DMS114 treated with DMSO at 0.1 percent for 48 hours (cell line): ENCODE results near the gene SPAG9.
"Not testable (repeated sequence)": the region's sequence is repeated elsewhere in the genome, so short reads cannot be mapped to it uniquely, and the experiment has no call there.

Experiments
- DNase-seq: peaks from one replicate; lab custom pipeline; 2025; ENCODE audit not compliant: unreplicated experiment; lab: John Stamatoyannopoulos, UW

The SPAG9 gene

DNA sequence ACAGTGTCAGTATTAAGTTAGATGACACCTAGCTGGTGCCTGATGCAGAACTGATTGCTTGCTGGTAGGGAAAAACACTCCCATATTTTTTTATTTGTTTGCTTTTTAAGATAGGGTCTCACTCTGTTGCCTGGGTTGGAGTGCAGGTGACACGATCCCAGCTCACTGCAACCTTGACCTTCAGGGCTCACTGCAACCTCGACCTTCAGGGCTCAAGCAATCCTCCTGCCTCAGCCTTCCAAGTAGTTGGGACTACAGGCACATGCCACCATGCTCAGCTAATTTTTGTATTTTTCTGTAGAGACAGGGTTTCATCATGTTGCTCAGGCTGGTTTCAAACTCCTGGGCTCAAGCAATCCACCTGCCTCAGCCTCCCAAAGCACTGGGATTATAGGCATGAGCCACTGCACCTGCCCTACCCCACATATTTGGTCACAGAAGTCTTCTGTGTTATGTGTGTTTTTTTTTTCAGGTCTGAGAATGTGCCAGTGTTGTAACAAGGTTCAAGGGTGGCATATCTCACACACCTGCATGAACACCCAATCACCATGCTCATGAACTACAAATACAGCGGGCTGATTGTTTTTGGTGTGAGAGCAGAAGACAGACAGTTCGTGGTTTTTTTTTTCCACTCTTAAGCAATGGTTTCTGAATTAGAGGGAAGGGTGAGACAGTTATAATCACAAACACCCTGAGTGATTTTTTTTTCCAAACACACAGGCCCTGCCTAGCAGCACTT is 22.8 kb downstream of the SPAG9 start:
- no peak for DNase-seq

DNA sequence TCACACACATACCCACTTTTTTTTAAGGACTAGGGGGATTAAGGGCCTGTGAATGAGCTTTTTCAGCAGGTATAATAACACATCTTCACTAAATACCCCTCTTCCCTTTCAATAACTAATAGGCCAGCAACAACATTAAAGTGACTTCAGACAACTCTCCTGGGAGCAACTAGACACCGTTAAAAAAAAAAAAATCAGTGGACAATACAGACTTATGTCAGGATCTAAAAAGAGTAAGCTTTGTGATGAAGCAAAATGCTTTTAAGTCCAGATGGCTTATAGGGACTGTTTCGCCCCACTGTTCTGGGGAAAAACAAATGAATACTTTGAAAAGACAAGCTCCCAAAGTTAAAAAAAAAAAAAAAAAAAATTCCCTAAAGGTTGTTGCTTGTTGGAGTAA is 29.0 kb downstream of the SPAG9 start:
- DNase-seq: no peak

DNA sequence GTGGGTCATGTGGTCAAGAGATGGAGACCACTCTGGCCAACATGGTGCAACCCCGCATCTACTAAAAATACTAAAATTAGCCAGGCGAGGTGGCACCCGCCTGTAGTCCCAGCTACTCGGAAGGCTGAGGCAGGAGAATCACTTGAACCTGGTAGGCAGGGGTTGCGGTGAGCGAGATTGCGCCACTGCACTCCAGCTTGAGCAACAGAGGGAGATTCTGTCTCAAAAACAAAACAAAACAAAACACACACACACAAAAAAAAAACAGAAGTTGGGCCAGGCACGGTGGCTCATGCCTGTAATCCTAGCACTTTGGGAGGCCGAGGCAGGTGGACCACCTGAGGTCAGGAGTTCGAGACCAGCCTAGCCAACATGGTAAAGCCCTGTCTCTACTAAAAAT is 31.8 kb downstream of the SPAG9 start:
- DNase-seq: not testable (repeated sequence)

DNA sequence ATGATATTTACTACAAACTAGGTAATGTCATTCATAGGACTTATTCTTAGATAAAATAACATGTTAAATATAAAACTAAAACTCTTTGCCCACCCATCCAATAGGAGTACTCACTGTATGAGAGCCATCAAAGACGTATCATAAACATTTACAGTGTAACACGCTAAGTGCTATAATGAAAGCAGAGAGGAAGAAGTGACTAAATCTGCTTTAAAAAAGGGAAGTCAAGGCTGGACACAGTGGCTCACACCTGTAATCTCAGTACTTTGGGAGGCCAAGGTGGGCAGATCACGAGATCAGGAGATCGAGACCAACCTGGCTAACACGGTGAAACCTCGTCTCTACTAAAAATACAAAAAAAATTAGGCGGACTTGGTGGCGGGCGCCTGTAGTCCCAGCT is 32.4 kb downstream of the SPAG9 start:
- DNase-seq: no peak

DNA sequence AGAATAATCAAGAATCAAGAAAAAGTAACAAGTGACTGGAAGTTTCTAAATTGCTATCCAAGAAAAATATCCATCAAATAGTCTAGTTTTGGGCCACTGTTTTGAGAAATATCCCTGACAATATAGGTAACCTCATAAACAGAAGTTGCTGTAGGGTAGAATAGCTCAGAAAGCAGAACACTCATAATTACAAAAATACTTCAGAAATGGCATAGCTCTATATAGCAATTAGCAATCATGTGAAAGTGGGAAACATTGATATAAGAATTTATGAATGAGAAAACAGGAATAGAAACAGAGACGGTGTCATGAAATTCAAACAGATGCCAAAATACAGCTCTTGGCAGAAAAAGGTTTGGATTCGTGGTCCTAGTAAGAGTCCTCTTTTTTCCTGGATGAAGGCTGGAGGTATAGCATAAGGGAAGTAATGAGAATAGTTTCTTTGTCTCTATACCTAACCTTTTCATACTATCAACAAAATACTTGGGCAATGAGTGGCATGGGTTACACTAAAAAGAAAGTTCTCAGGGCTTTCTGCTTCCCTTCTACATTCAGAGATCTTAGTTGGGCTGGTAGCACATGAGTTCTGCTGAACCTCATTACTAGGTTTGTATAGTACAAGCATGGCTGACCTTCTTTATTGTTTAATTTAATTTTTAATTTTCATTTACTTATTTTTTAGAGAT is 33.5 kb downstream of the SPAG9 start:
- no peak for DNase-seq

DNA sequence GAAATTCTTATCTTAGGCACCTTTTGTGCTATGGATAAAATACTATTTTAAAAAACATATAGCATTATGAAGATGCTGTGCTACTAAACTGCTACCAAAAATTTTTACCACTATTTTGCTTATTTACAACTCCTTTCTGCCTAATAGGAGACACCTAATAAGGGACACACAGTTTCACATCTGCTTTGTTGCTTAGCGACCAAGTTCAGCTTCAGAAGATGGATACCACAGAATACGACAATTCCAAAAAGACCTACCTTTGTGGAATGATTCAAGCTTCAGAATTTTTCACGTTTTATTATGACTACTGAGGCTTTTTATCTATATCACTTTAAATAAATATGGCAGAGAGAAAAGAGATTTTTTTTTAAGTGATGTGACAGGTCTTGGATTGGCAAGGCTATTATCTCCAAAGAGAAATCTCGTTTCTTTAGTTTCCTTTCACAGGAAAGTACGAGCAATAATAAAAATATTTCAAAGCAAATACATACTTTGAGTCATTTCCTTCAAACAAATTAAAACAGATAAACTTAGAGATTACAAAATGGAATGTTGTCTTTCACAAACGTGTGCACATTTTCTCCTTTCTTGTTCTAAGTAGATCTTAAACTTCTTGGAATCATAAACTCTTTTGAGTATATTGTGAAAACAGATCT is 35.4 kb downstream of the SPAG9 start:
- DNase-seq: no peak

DNA sequence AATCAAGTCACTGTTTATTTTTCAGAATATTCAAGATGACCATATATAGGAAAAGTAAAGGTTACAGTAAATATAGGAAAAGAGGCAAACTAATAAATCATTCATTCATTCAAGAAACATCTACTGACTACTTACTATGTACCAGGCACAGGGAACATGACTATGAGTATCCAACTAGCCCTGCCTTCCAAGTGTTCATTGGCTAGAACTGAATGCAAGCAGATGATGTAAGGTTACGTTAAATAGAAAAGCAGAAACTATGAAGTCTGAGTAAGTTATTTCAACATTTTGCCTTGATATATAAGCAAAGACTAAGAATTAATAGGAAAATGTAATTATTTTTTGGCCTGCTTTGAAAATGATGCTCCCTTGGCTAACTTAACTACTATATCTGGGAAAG is 36.7 kb downstream of the SPAG9 start:
- no peak for DNase-seq

DNA sequence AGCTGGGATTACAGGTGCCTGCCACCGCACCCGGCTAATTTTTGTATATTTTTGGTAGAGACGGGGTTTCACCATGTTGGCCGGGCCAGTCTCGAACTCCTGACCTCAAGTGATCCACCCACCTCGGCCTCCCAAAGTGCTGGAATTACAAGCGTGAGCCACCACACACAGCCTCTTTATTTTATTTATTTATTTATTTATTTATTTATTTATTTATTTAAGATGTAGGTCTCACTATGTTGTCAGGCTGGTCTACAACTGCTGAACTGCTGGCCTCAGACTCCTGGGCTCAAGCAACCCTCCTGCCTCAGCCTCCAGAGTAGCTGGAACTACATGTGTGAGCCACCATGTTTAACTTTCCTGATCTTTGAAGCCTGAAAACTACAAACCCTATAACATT is 37.3 kb downstream of the SPAG9 start:
- DNase-seq: not testable (repeated sequence)

DNA sequence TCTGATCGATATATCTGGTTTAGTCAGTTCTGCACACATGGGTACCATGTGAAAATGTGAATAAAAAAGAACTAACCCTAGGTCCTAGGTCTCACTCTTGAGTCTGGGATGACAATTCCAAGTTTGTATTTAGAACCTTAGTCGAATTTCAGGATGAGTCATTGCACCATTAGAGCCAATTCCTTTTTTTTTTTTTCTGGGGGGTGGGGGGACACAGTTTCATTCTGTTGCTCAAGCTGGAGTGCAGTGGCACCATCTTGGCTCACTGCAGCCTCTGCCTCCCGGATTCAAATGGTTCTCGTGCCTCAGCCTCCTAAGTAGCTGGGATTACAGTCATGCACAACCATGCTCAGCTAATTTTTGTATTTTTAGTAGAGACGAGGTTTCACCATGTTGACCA is 41.6 kb downstream of the SPAG9 start:
- no peak for DNase-seq

DNA sequence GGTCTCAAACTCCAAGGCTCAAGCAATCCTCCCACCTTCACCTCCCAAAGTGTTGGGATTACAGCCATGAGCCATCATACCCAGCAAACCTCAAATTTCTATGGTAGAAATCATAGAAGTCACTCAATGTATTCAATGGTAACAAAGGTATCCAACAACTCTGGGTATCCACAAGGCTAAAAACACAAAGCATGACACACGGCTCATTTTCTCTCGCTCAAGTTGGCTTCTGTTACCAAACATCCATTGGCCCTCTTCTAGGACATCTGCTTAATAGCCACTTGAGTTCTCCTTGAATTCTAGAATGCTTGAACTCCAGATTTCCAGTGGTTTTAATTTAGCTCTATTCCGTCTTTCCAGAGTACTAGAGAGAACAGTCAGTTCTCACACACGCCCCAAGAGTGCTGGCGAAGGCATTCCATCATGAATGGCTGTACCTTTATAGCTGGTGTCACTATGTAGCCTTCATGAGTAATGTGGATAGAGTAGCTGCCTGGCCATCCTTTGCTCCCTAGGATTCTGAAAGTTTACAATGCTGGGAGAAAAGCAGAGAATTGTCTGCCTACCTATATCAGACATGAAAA is 42.6 kb downstream of the SPAG9 start:
- DNase-seq: no peak

DNA sequence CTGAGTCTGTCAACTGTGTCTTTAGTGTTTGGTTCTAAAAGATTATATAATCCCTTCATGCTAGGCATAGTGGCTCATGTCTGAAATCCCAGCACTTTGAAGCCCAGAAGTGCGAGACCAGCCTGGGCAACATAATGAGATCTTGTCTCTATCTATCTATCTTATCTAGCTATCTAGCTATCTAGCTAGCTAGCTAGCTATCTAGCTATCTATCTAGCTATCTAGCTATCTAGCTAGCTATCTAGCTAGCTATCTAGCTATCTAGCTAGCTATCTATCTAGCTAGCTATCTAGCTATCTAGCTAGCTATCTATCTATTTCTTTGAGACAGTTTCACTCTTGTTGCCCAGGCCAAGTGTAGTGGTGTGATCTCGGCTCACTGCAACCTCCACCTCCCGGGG is 43.8 kb downstream of the SPAG9 start:
- no peak for DNase-seq

DNA sequence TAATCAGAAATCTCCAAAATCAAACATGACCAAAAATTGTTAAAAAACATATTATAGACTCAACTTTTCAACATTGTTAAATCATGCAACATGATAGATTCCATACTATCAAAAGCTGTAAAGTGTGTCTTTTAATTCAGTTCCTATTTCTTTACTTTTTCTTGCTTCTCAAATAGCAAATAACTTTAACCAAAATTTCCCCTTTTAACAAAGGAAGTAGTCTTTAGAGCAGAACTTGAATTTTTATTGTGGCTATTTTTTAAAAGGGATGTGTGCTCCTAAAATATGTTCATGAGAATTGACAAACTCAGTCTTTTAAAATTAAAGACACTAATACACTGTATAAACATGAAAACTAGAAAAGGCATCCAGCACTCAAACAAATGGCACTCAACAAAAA is 49.1 kb downstream of the SPAG9 start:
- DNase-seq: no peak

DNA sequence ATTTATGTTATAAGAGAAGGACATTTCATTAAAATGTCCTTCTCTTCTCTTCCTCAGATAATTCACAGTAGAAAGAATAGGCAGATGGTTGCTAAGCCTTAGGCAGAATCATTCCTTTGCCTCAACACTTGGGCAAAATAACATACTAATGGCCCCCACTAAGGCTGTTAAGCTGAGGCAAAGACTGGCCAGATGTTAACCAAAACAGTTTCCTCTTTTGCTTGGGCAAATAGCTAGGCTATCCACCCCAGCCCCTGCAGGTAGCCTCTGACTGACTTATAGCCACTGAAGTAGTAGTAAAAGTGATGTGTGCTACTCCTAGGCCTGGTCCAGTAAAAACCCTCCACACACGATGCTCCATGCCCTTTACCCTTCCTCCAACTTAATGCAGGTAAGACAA is 55.2 kb downstream of the SPAG9 start:
- DNase-seq: no peak

DNA sequence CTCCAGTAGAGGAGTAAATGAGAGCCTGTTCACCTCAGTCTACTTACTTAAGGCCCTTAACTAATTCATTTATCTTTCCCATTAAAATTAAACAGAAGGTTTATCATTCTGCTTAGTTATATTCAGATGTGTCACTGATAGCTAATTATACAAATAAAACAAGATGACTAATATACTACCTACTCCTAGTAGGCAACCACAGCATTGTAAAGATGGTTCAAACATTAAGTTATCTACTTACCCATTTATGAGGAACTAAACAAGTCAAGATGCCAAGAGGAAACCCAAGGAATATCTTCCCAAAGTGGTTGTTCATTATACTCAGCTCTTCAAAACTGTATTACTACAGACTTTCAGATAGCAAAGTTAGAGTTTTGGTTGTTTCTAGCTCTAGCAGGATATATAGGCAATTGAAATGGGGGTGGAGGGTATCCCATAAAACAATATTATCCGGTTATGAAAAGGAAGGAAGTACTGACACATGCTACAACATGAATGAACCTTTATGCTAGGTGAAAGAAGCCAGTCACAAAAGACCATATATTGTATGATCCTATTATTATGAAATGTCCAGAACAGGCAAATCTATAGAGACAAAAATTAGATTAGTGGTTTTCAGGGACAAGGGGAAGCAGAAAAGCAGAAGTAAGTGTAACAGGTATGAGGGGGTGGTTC is 56.5 kb downstream of the SPAG9 start:
- no peak for DNase-seq

DNA sequence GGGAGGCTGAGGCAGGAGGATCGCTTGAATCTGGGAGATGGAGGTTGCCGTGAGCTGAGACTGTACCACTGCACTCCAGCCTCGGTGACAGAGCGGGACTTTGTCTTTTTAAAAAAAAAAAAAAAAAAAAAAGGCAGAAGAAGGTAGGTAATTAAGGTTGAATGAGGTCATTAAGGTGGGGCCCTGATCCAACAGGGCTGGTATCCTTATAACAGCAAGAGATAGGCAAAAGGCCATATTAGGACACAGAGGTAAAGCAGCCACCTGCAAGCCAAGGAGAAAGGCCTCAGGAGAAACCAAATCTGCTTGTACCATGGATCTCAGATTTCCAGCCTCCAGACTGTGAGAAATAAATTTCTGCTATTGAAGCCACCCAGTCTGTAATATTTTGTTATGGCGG is 60.3 kb downstream of the SPAG9 start:
- no peak for DNase-seq

DNA sequence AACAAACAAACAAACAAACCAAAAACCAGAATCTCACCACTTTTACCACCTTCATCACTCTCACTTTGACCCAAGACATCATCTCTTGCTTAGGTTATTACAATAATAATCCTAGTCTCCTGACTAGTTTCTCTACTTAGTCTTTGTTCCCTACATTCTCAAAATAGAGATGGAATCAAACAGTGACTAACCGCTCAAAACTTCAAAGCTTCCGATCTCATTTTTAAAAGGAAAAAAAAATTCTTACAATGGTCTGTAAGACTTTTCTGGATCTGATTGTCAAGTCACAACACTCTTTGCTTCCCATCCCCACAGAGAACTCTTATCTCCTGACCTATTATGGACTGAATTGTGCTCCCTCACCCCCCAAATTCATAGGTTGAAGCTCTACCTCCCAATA is 60.9 kb downstream of the SPAG9 start:
- DNase-seq: no peak

DNA sequence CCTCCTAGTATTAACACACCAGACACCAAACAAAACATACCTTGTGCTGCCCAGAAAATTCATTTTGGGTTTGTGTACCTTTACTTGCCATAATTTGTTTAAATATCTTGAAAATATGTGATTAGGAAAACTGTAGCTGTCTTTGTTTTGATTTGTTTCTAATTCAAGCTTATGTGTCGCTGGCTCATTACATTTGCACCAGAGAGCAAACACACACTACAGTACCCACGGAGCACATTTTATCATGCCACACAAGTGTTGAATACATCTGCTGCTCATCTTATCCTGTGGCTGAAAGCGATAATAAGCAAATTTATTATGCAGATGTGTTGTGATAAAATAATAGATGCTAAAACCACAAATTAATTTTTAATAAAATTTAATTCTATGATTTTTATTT is 63.1 kb downstream of the SPAG9 start:
- DNase-seq: no peak

DNA sequence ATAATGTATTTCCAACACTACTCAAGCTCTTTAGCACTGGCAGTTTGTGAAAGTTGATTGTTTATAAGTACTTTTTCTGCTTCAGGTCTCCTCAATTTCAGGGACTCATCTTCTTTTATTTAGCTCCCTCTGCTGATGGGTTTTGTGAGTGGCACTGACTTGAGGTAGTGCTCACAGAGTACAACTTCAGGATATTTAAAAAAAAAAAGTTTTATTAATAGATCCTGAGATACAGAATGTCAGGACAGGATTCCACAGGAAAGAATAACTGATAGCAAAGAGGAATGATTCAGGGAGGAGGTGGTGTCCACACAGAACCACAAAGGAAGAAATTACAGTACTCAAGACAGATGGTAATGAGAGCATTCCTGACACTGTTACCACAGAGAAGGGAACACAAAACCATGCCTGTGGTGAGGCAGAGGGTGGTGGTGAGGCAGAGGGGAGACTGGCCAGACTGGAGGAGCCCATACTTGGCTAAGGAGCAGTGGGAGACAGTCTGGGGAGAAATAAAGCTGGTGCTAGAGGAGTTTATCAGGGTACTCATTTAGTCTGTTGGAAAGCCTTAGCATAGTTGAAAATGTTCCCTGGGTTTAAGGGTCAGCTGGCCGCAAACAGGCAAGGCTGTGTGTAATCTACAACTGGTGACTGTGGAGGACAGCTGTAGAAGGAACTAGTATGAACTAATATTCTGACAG is 63.7 kb downstream of the SPAG9 start:
- peak; percentile 58 for DNase-seq

DNA sequence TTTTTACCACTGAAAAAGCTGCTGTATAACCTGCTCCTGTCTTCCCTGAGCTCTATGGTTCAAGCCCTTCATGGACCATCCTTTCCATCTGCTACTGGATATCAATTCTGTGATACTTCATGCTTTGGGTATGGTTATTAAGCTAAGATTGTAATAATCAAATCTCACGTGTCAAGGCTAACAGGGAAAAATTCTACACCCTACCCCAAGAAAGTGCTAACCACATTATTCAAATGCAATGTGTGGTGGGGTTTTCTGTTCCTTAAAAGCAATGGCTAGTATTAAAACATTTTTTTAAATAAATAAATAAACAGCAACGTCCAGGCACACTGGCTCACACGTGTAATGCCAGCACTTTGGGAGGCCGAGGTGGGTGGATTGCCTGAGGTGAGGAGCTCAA is 65.9 kb downstream of the SPAG9 start:
- DNase-seq: no peak

DNA sequence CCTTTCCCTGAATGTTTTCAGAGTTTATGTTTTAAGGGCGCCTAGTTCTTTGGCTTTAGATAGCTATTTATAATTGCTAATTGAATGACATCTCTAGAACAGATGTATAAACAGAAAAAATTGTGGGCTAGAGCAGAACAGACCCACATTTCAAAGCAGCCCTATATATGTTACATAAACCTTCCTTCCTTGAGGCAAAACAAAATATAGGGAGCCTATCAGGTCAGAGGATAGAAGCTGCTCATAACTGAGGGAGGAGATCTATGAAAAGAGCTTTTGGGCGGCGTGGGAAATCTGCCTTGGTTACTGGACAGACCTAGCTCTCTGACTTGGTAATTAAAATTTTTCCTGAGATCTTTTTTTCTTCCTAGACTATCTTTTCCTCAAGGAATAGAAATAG is 68.4 kb downstream of the SPAG9 start:
- DNase-seq: no peak
